ENCODE data around the gene LSG1. TPM values are rescaled to one million over a fixed set of nuclear protein-coding genes. Genes with fewer than 3 reads are reported as not detected.

The LSG1 gene
- total and polyA plus RNA-seq, 9 donors = 26.8 to 46.6 (median 31.5) TPM

GRCh38 chr3:194615226-194615625 lies 56.8 kb downstream of the LSG1 start:
- H3K4me1 ChIP-seq (ENCODE audit: insufficient read depth) = no peaks in the 10 kb centered on the region
- no peak overlapping the region for H3K4me3 ChIP-seq
- no peaks in the 10 kb centered on the region for H3K27me3 ChIP-seq
- no peak for DNase-seq
- TF ChIP-seq EP300 (IDR thresholded peaks at IDR 0.05) (no peak), POLR2A (IDR thresholded peaks at IDR 0.05) (no peak), CTCF (IDR thresholded peaks at IDR 0.05) (no peak)
- H3K27ac ChIP-seq = no peak overlapping the region
- intact Hi-C loops (cut with DNase I) = no loop called here
- no peaks in the 10 kb centered on the region for H3K36me3 ChIP-seq
- no peaks in the 10 kb centered on the region for H3K9me3 ChIP-seq
- WGBS, 3 donors = 86 to 88% (median 87%) methylated on average over 11 of the region's 11 CpGs

DNA sequence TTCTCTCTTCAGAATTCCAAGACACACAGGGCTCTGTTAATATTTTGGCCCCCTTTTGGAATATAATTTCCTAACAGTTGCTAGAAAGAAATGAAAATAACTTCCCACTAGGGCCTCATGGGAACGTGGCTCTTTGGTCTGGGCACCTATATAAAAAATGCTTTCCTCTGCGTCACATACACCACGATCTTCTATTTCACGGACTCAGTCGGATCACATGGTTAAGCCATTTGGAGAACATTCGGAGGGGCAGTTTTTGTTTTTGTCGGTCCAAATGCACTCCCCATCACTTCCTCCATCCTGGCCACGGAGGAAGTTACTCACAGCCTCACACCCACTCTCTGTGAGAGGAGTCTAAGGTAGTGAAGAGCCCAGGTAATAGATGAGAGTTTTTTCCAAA lies 59.8 kb downstream of the LSG1 start:
- WGBS, 3 donors = 78 to 91% (median 87%) methylated on average over 8 of the region's 8 CpGs
- no peak for TF ChIP-seq CTCF (IDR thresholded peaks at IDR 0.05)
- no peak for TF ChIP-seq EP300 (IDR thresholded peaks at IDR 0.05)
- TF ChIP-seq POLR2A (IDR thresholded peaks at IDR 0.05) = no peak
- no peaks in the 10 kb centered on the region for H3K27me3 ChIP-seq
- H3K27ac ChIP-seq = no peak overlapping the region
- no peaks in the 10 kb centered on the region for H3K36me3 ChIP-seq
- DNase-seq = no peak
- intact Hi-C loops (cut with DNase I) = no loop called here
- H3K9me3 ChIP-seq = no peaks in the 10 kb centered on the region
- no peak overlapping the region for H3K4me3 ChIP-seq
- no peaks in the 10 kb centered on the region for H3K4me1 ChIP-seq (ENCODE audit: insufficient read depth)

- Histone ChIP-seq H3K4me1 (ENCODE audit: insufficient read depth) (no peaks in the 10 kb centered on the region), H3K4me3 (no peak overlapping the region), H3K27ac (no peak overlapping the region), H3K9me3 (no peaks in the 10 kb centered on the region), H3K36me3 (no peaks in the 10 kb centered on the region), H3K27me3 (no peaks in the 10 kb centered on the region)
- intact Hi-C loops (cut with DNase I) = no loop called here
- DNase-seq = no peak
- no peak for TF ChIP-seq POLR2A (IDR thresholded peaks at IDR 0.05)
- TF ChIP-seq EP300 (IDR thresholded peaks at IDR 0.05) = no peak
- no peak for TF ChIP-seq CTCF (IDR thresholded peaks at IDR 0.05)
- 94 to 97% (median 94%) methylated on average over 3 of the region's 3 CpGs for WGBS, 3 donors
These were observed 61.3 kb downstream of the LSG1 start for GRCh38 chr3:194610689-194611088.

DNA sequence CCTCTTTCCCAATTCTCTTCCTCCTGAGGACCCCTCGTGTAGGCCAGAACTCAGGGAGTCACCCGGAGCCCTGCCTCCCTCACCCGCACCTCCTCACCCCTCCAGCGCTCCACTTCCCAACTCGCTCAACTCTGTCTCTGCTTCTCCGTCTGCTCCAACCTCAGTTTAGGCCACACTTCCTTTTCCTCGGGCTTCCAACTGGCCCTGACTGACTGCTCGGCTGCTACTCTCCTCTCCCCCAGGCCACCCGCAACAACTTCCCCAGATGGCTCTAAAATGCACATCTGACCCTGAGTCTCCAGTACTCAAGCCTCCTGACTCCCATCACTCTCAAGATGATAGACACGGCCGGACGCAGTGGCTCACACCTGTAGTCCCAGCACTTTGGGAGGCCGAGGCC lies 62.4 kb downstream of the LSG1 start:
- no peak overlapping the region for H3K4me3 ChIP-seq
- TF ChIP-seq POLR2A (IDR thresholded peaks at IDR 0.05) (no peak), EP300 (IDR thresholded peaks at IDR 0.05) (no peak), CTCF (IDR thresholded peaks at IDR 0.05) (no peak)
- H3K9me3 ChIP-seq = no peaks in the 10 kb centered on the region
- H3K36me3 ChIP-seq = no peaks in the 10 kb centered on the region
- no peaks in the 10 kb centered on the region for H3K4me1 ChIP-seq (ENCODE audit: insufficient read depth)
- intact Hi-C loops (cut with DNase I) = no loop called here
- no peaks in the 10 kb centered on the region for H3K27me3 ChIP-seq
- no peak overlapping the region for H3K27ac ChIP-seq
- WGBS, 3 donors = 86 to 90% (median 89%) methylated on average over 13 of the region's 13 CpGs
- no peak for DNase-seq

DNA sequence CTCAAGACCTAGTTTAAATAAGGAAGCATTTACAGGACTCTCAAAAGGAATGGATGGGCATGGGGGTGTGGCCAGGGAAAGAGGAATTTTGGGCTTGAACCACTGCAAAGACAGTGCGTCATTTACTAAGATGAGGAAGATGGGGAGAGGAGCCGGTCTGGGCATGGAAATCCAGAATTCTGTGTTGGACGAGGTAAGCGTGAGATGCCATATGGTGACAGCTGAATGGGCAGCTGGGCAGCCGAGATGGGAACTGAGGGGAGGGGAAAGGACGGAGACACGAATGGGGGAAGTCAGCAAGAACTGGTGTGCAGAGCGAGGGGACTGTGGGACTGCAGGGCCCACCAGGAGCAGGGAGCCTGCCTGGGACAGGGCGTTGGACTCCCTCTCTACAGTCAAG lies 63.0 kb downstream of the LSG1 start:
- no peaks in the 10 kb centered on the region for H3K27me3 ChIP-seq
- WGBS, 3 donors = 89 to 92% (median 89%) methylated on average over 9 of the region's 9 CpGs
- H3K4me1 ChIP-seq (ENCODE audit: insufficient read depth) = no peaks in the 10 kb centered on the region
- H3K9me3 ChIP-seq = no peaks in the 10 kb centered on the region
- no peaks in the 10 kb centered on the region for H3K36me3 ChIP-seq
- no peak for DNase-seq
- TF ChIP-seq EP300 (IDR thresholded peaks at IDR 0.05) = no peak
- no peak for TF ChIP-seq POLR2A (IDR thresholded peaks at IDR 0.05)
- no peak for TF ChIP-seq CTCF (IDR thresholded peaks at IDR 0.05)
- no peak overlapping the region for H3K4me3 ChIP-seq
- intact Hi-C loops (cut with DNase I) = no loop called here
- H3K27ac ChIP-seq = no peak overlapping the region
